Thoracic aorta (tissue), 2 donors: Measurements from ENCODE around the gene PPDPF. TPM values are rescaled to one million over a fixed set of nuclear protein-coding genes. Genes with fewer than 3 reads are reported as not detected.
"Not testable (repeated sequence)": the region's sequence is repeated elsewhere in the genome, so short reads cannot be mapped to it uniquely, and the experiment has no call there.

ENCODE experiments used
- ATAC-seq: fragments of 150-250 bp; one replicate; pipeline ENCODE4 v1.8.0; 2017; ENCODE audit warnings: low read depth; ENCODE audit not compliant: insufficient number of reproducible peaks, low FRiP score
- DNase-seq: peaks from one replicate; pipeline ENCODE4 v3.0.0-alpha.2; 2020; ENCODE audit warnings: low spot score
- H3K27ac ChIP-seq, 2 donors: fragments of 200-600 bp; sonication (generic); 1 replicate in 1 of 2; 2 replicates in 1 of 2; pipeline ENCODE4 v1.5.1; 2016; ENCODE audit warnings: mild to moderate bottlenecking in 2 of 2, moderate library complexity in 2 of 2
- H3K27me3 ChIP-seq: fragments of 200-600 bp; sonication (generic); replicated peaks from 2 replicates; pipeline ENCODE4 v1.6.0; 2016; ENCODE audit warnings: mild to moderate bottlenecking; ENCODE audit not compliant: insufficient read depth
- H3K36me3 ChIP-seq: fragments of 200-600 bp; sonication (generic); one replicate; pipeline ENCODE4 v1.5.1; 2016
- H3K4me1 ChIP-seq, 2 donors: fragments of 200-600 bp; sonication (generic); 1 replicate in 1 of 2; 2 replicates in 1 of 2; pipeline versions ENCODE4 v1.5.1 to v1.6.0; 2016; ENCODE audit warnings: low read depth in 2 of 2, mild to moderate bottlenecking in 1 of 2; ENCODE audit not compliant: control insufficient read depth in 1 of 2
- H3K4me3 ChIP-seq: fragments of 200-600 bp; sonication (generic); 2 replicates; pipeline ENCODE4 v1.5.1; 2016; ENCODE audit warnings: mild to moderate bottlenecking
- H3K9me3 ChIP-seq: fragments of 200-600 bp; sonication (generic); 2 replicates; pipeline ENCODE4 v1.5.1; 2016
- CTCF ChIP-seq: fragments of 200-600 bp; sonication (generic); IDR thresholded peaks from one replicate; pipeline ENCODE4 v1.5.1; 2019; ENCODE audit warnings: antibody characterized with exemption
- total RNA-seq, 2 donors: library from RNA; depleted of rRNA; stranded (reverse); fragments of >200 nt; gene quantifications; one replicate each; pipeline versions ENCODE4 v1.1.0 to v1.2.3, GENCODE V29; 2016

PPDPF gene
- total RNA-seq, 2 donors from 2014 or later, result 105 to 197 TPM

- no peak for TF ChIP-seq CTCF
- no peak for ATAC-seq
- DNase-seq, result no peak
- Histone ChIP-seq H3K27me3 (no peaks in the 10 kb centered on the region), H3K36me3 (peaks cover 3% of the 10 kb centered on the region), H3K9me3 (no peaks in the 10 kb centered on the region), H3K4me1 (peaks cover 3 to 5% of the 10 kb centered on the region in 2 donors), H3K27ac (no peak overlapping the region), H3K4me3 (no peak overlapping the region)
Measured at GRCh38 chr20:63555661-63556381, 35.3 kb downstream of the PPDPF start.

GRCh38 chr20:63556873-63557478 is 36.4 kb downstream of the PPDPF start:
- DNase-seq (no peak), ATAC-seq (no peak)
- Histone ChIP-seq H3K4me3 (no peak overlapping the region), H3K36me3 (peaks cover 12% of the 10 kb centered on the region), H3K27ac (no peak overlapping the region), H3K9me3 (no peaks in the 10 kb centered on the region), H3K27me3 (no peaks in the 10 kb centered on the region), H3K4me1 (peaks cover 3 to 5% of the 10 kb centered on the region in 2 donors)
- no peak for TF ChIP-seq CTCF

- Histone ChIP-seq H3K36me3 (peaks cover 17% of the 10 kb centered on the region), H3K4me1 (peaks cover 3 to 5% of the 10 kb centered on the region in 2 donors), H3K27ac (no peak overlapping the region), H3K4me3 (no peak overlapping the region), H3K27me3 (no peaks in the 10 kb centered on the region), H3K9me3 (no peaks in the 10 kb centered on the region)
- DNase-seq (no peak), ATAC-seq (no peak)
- no peak for TF ChIP-seq CTCF
Measured at GRCh38 chr20:63557481-63557891, 36.9 kb downstream of the PPDPF start.

GRCh38 chr20:63558804-63559484 is 38.4 kb downstream of the PPDPF start:
- peaks cover 18% of the 10 kb centered on the region for H3K36me3 ChIP-seq
- no peak for TF ChIP-seq CTCF
- H3K4me3 ChIP-seq, result no peak overlapping the region
- peaks cover 0 to 2% of the 10 kb centered on the region in 2 donors for H3K4me1 ChIP-seq
- H3K27me3 ChIP-seq, result no peaks in the 10 kb centered on the region
- ATAC-seq (no peak), DNase-seq (no peak)
- H3K9me3 ChIP-seq, result no peaks in the 10 kb centered on the region
- H3K27ac ChIP-seq, result no peak overlapping the region

GRCh38 chr20:63559485-63560332 is 39.1 kb downstream of the PPDPF start:
- H3K36me3 ChIP-seq, result peaks cover 18% of the 10 kb centered on the region

More at GRCh38 chr20:63559485-63560332, 39.1 kb downstream of the PPDPF start:
- H3K9me3 ChIP-seq, ATAC-seq, H3K4me1 ChIP-seq, H3K4me3 ChIP-seq, H3K27ac ChIP-seq, H3K27me3 ChIP-seq, DNase-seq: not testable (repeated sequence)
